Lung (tissue), 12 donors: ENCODE data around the gene GPR35. TPM values are rescaled to one million over a fixed set of nuclear protein-coding genes. Genes with fewer than 3 reads are reported as not detected.

Experiments
- ATAC-seq: fragments of 200-7000 bp; cut with Tn5 transposase; one replicate; pipeline ENCODE4 v1.9.1; 2020; ENCODE audit warnings: moderate number of reproducible peaks; ENCODE audit not compliant: insufficient read depth, low FRiP score
- DNase-seq, 3 donors: peaks; one replicate each; pipeline ENCODE4 v3.0.0-alpha.2; 2013 to 2017
- H3K27ac ChIP-seq, 2 donors: one replicate each; pipeline ENCODE4 v1.5.1; 2013; ENCODE audit warnings: mild to moderate bottlenecking in 2 of 2, moderate library complexity in 2 of 2, control low read depth in 1 of 2, inconsistent platforms in 1 of 2, low read depth in 1 of 2, low read length in 1 of 2
- H3K27me3 ChIP-seq, 3 donors: one replicate each; pipeline ENCODE4 v1.5.1; 2013; ENCODE audit warnings: low read length in 2 of 3; ENCODE audit not compliant: control insufficient read depth in 3 of 3, insufficient read depth in 3 of 3
- H3K36me3 ChIP-seq, 4 donors: one replicate each; pipeline ENCODE4 v1.5.1; 2013; ENCODE audit warnings: low read length in 4 of 4, mild to moderate bottlenecking in 1 of 4, moderate library complexity in 1 of 4; ENCODE audit not compliant: control insufficient read depth in 4 of 4, insufficient read depth in 4 of 4
- H3K4me1 ChIP-seq, 5 donors: one replicate each; pipeline ENCODE4 v1.5.1; 2013; ENCODE audit warnings: low read length in 5 of 5, mild to moderate bottlenecking in 2 of 5, moderate library complexity in 1 of 5; ENCODE audit not compliant: control insufficient read depth in 5 of 5, insufficient read depth in 5 of 5
- H3K4me3 ChIP-seq: one replicate; pipeline ENCODE4 v1.5.1; 2013; ENCODE audit warnings: mild to moderate bottlenecking, control low read depth, moderate library complexity
- H3K9ac ChIP-seq, 2 donors: one replicate each; pipeline ENCODE4 v1.5.1; 2013; ENCODE audit warnings: low read length in 2 of 2, control low read depth in 1 of 2; ENCODE audit not compliant: insufficient read depth in 1 of 2
- H3K9me3 ChIP-seq, 4 donors: one replicate each; pipeline ENCODE4 v1.5.1; 2013; ENCODE audit warnings: low read length in 3 of 4, mild to moderate bottlenecking in 1 of 4, moderate library complexity in 1 of 4; ENCODE audit not compliant: control insufficient read depth in 4 of 4, insufficient read depth in 3 of 4
- WGBS, 2 donors: extraction: QIAGEN DNeasy Blood & Tissue Kit; methylation state at CpG; one replicate each; pipeline ENCODE4 v1.1.7; 2013; 5-methylcytosine and 5-hydroxymethylcytosine counted together
- polyA plus RNA-seq, 2 donors: library from polyadenylated mRNA; stranded (reverse); fragments of 200-250 nt; gene quantifications; one replicate each; pipeline ENCODE4 v1.2.1, GENCODE V29; 2013
- total RNA-seq, 2 donors: library from RNA; depleted of rRNA in 1 of 2; stranded (reverse); fragments of >200 nt in 1 of 2; gene quantifications; one replicate each; pipeline ENCODE4 v1.2.1, GENCODE V29; 2014 to 2021
- TF ChIP-seq, protein P1 (sequence below): IDR thresholded peaks from 2 replicates; pipeline ENCODE4 v1.5.1; 2012; ENCODE audit warnings: mild to moderate bottlenecking; ENCODE audit errors: control extremely low read depth, extremely low read depth
- donor health status: control.
- donor health status: control.
- donor health status: Bipolar disorder and iron deficiency.
- donor health status: healthy.
- donor health status: DM: yes; HTN: yes; CAD: no.

Gene GPR35
- total and polyA plus RNA-seq, 4 donors: 2.3 to 10.3 (median 4.1) TPM

DNA sequence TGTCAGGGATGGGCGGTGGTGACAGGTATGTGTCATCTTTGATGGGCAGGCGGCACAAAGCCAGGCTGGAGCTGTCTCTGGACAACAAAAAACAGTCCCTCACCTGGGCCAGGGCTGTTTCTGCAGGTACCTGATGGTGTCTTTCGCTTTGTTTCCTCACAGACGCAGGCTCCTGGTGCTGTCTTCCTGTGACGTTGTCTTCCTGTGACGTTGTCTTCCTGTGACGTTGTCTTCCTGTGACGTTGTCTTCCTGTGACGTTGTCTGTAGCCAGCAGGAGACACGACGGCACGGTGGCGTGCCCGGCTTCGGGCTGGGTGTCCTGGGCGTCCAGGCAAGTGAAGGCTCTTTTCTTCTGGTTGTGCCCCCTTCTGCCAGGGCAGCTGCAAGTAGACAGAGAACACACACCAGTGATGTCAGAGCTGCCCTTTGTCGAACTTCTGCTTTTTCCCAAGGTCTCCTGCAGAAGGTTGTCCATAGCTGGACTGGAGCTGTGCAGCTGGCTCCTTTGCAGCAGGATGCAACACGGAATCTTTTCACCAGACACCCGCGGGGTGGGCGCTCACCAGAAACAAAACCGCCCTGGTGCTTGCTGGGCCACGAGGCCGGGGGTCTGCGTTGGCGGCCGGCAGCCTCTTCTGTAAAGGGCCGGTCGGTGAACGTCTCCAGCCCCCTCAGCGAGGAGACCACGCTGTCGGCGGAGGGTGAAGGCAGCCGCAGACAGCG, 21.1 kb downstream of the GPR35 start:
- Histone ChIP-seq H3K27me3 (peaks cover 3 to 10% (median 8%) of the 10 kb centered on the region in 3 donors), H3K4me3 (no peak overlapping the region), H3K27ac (no peak overlapping the region), H3K36me3 (no peaks in the 10 kb centered on the region), H3K9me3 (peaks cover 0 to 9% (median 0%) of the 10 kb centered on the region in 4 donors), H3K4me1 (no peaks in the 10 kb centered on the region), H3K9ac (no peak overlapping the region)
- TF ChIP-seq, protein P1, sequence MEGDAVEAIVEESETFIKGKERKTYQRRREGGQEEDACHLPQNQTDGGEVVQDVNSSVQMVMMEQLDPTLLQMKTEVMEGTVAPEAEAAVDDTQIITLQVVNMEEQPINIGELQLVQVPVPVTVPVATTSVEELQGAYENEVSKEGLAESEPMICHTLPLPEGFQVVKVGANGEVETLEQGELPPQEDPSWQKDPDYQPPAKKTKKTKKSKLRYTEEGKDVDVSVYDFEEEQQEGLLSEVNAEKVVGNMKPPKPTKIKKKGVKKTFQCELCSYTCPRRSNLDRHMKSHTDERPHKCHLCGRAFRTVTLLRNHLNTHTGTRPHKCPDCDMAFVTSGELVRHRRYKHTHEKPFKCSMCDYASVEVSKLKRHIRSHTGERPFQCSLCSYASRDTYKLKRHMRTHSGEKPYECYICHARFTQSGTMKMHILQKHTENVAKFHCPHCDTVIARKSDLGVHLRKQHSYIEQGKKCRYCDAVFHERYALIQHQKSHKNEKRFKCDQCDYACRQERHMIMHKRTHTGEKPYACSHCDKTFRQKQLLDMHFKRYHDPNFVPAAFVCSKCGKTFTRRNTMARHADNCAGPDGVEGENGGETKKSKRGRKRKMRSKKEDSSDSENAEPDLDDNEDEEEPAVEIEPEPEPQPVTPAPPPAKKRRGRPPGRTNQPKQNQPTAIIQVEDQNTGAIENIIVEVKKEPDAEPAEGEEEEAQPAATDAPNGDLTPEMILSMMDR: no peak
- no peak for ATAC-seq
- WGBS, 2 donors: 78 to 81% methylated on average over 36 of the region's 36 CpGs
- DNase-seq: no peak

DNA sequence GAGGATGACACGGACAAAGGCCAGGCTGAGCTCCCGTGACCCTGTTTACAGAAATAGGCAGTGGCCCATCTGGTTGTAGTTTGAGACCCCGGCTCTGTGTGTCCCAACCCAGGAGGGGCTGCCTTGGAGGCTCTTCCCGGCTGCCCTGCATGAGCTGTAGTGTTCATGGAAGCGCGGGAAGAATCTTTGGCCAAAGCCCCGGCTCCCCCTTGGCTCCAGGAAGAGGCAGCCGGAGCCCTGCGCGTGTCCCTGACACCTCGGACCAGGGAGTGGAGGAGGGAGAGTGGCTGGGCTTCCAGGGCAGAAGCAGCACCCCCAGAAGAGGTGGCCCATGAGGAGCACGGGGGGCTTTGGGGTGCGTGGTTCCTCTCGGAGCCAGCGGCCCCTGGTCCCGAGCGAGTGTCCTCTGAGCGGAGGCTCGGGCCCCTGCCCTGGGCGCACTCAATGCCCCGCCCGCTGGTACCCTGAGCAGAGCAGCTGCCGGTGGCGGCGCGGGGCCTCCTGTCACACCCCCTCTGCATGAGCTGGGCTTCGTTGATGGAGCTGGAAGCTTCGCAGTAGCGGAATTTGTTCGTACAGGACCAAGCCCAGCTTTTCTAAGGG, 21.7 kb downstream of the GPR35 start:
- TF ChIP-seq, protein P1: no peak
- DNase-seq (no peak), ATAC-seq (no peak)
- Histone ChIP-seq H3K9ac (no peak overlapping the region), H3K9me3 (peaks cover 0 to 11% (median 0%) of the 10 kb centered on the region in 4 donors), H3K36me3 (no peaks in the 10 kb centered on the region), H3K27ac (no peak overlapping the region), H3K27me3 (peaks cover 3 to 10% (median 8%) of the 10 kb centered on the region in 3 donors), H3K4me3 (no peak overlapping the region), H3K4me1 (no peaks in the 10 kb centered on the region)
- 70 to 81% methylated on average over 26 to 30 of the region's 30 CpGs for WGBS, 2 donors

DNA sequence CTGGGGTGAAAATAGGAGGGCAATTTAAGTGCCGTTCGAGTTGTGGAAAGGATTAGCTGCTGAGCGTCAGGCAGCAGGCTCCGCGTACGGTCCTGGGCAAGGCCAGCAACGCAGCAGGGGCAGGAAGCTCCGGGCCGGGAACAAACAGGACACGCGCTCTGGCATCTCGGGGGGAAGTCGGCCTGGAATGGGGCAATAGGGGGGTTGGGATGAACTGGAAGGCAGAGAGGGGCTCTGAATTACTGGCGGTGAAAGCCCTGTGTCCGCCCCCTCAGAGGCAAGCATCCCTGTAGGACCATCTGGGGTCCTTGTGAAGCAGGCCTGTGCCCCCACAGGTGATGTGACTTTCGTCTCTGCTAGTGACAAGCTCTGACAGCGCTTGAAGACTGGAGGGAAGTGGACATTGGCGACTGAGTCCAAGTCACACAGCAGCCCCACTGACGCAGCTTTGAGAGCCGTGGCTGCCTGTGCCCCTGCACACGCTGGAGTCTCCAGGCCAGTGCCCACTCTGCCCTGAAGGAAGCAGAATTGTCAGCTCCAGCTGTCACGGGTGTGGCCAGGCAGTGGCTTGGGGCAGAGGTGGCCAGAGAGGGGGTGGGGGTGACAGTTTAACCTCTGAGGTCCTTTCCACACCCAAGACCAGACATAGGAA, 22.3 kb downstream of the GPR35 start:
- DNase-seq: no peak
- H3K27me3 ChIP-seq: peaks cover 3 to 10% (median 8%) of the 10 kb centered on the region in 3 donors

More for the DNA sequence above, 22.3 kb downstream of the GPR35 start:
- H3K36me3 ChIP-seq: no peaks in the 10 kb centered on the region
- H3K4me3 ChIP-seq: no peak overlapping the region
- no peak overlapping the region for H3K27ac ChIP-seq
- H3K9ac ChIP-seq: no peak overlapping the region
- no peaks in the 10 kb centered on the region for H3K4me1 ChIP-seq
- no peak for ATAC-seq
- TF ChIP-seq, protein P1: no peak
- peaks cover 0 to 11% (median 0%) of the 10 kb centered on the region in 4 donors for H3K9me3 ChIP-seq
- 57 to 80% methylated on average over 22 of the region's 22 CpGs for WGBS, 2 donors
